HG03439 (cell line): ENCODE data around the gene AGAP1.

Source experiments
- ATAC-seq: cut with Tn5 transposase; IDR thresholded peaks from one replicate; pipeline ENCODE4 v1.9.1; 2021; ENCODE audit warnings: mild to moderate bottlenecking, moderate library complexity; ENCODE audit not compliant: unreplicated experiment

AGAP1 gene

DNA sequence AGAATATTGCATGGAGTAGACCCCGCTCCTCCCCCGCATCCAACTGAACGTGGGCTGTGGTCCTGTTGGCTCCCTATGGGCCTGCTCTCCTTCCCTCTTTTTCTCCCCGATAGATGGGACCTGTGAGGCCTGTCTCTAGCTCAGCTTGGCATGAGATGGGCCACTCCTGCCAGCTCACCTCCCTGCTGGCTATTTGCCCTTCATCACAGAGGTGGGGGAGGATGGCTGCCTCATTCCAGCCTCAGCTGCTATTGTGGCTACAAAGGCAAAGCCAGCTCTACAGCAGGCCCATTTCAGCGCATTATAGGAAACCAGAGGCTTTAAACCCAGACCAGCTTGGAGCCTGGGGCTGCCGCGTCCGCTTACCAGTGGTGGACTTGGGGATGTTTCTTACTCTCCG lies 360.4 kb downstream of the AGAP1 start:
- no peak for ATAC-seq

DNA sequence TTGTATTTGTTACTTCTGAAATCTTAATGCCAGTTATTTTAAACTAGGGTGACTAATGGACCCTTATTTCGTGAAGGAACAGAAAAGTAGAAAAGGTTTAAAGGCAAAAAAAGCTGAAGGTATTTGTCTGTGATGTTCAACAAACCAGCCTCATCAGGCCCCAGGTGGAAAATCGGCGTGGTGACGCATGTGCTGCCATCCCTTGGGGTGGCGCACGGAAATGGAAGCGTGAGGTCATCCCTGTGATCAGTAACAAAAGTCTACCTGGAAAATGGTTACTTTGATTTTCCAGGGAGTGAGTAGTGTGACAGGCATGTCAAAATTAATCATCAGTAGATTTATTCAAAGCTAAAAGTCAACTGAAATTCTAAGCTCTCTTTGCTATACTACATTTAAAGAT lies 361.2 kb downstream of the AGAP1 start:
- ATAC-seq: no peak

DNA sequence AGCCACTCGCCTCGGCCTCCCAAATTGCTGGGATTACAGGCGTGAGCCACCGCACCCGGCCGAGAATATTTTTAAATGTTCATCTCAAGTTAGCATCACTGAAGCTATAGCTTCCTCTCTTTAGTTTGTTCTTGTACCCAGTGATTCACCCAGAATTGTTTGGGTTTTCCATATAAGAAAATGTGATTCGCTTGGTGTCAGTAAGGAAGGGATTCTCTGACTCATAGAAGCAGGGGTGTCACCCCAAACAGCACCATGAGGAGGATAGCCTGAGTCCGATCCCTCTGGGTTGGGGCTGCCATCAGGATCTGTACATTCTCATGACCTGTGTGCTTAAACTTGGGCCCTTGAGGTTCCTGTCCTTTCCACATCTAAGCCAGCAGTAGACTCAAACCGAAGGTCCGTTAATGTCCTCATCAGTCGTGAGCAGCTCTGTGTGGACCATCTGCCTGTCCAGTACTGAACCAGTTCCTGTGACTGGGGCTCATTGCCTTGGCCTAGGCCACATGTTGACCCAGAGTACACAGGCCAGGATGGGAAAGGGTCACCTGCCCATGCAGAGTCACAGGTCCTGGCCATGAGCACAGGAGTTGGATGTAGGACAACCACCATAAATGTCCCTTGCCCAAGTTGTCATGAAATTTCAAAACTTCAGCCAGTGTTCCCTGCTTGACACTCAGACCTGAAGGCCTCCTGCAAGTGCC lies 362.5 kb downstream of the AGAP1 start:
- no peak for ATAC-seq

DNA sequence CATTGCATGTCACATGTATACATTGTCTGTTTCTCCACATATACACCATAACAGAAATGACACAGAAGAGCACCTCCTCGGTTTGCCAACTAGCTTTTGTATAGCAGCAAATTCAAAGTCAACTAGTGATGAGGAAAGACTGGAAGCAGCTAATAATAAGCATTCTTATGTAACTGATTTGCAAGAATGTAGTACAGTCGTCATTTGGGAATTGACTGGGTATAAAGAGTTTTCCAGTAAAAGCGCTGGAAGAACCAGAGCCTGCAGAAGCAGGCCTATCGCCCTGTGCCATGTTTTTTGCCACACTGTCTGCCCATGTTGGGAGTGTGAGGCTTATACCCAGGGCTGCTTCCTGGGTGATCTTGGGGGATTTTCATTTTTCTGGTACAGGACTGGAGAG lies 363.8 kb downstream of the AGAP1 start:
- no peak for ATAC-seq

DNA sequence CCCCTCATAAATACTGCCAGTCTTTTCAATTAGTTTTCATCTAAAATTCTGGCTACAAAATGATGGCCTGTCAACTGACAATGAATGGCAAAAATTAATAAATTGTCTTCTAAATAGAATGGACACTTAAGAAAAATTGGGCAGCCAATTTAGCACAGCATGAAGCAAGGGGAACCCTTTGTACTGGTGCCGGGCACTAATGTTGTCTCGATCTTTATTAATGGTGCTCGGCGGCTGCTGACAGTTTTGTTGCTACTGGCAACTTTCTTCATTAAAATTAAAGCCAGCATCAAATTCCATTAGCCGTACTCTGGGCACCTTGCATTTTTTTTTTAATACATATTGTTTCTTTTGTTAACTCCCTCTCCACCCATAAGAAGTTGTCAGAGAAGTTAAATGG lies 365.0 kb downstream of the AGAP1 start:
- no peak for ATAC-seq

DNA sequence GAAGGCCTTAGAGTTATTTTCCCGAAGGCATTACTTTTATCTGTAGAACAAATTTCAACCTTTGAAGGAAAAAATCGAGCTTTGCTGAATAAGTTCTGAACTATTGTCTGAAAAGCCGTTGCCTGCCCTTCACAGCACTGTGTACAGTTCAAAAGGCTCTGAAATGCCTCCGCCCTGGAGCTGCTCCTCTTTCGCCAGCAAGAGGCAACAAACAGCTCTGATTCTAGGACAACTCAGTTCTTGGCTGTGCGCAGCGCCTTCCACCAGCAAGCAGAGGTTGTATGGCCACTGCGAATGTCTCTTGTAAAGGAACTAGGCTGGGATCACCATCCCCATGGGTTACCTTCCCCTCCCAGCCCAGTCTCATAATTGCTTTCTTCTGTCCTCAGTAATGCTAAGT lies 365.8 kb downstream of the AGAP1 start:
- no peak for ATAC-seq

DNA sequence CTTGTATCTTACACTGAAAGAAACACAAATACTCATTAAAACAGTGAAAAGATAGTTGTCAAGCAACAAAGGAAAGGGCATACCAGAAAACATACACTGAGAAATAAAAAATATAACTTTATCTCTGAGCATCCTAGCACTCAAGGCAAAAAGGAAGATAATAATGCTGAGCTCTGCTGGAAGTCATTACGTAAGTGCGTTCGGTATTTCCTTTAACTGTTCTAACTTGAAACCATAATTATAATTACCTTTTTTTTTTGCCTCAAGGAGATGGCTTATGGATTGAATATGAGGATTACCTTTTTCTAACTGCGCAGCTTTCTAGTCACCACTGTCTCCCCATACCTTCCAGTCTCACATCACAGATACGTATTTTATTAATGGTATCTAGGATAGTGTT lies 366.3 kb downstream of the AGAP1 start:
- ATAC-seq: no peak

DNA sequence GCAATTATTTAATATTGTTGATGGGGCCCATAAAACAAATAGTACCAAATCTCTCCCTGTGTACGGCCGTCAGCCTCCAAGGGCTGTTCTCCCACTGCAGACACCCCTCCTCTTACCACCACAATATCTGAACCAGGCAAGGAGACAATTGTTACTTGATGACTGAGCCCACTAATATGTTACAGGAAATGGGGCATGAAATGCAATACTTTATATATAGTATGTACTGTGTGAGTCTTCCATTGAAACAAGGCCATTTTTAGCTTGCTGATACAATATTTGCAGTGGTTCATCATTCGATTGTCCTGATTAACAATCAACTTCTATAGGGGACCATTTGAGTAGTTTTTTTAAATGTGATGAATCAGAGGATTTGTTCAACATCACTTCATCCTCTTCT lies 367.0 kb downstream of the AGAP1 start:
- no peak for ATAC-seq

DNA sequence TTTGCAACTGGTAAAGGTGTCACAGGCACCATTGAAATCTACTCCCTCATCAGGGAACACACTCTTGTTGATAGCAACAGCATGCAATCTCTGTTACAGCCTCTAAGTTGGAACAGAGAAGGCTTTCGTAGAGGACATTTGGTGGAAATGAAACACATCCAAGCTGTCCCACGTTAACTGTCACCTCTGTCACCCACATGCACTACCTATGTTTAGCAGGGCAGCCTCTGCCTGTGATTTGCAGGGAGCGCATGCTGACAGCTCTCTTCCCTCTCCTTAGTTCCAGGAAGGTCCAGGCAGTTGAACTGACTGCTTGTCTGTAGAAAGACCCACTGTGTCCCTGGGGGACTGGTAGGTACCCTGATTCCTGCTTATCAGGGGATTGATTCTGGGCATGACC lies 367.5 kb downstream of the AGAP1 start:
- ATAC-seq: no peak

DNA sequence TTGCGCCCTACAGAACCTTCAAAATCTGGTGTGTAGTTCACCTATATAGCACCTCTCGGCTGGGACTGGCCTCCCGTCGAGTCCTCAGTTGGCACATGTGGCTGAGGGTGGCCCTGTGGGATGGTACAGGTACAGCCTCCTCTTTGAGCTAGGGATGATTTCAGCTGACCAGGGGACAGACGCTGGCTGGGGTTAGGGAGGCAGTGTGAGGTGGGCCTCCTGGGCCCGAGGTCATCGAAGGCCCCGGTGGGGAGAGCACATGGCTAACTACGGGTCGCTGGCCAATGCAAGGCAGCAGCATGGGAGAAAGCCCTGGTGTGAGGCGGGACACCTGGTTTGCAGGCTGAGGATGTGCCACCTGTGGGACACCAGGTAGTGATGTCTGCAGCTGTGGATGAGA lies 369.6 kb downstream of the AGAP1 start:
- no peak for ATAC-seq

DNA sequence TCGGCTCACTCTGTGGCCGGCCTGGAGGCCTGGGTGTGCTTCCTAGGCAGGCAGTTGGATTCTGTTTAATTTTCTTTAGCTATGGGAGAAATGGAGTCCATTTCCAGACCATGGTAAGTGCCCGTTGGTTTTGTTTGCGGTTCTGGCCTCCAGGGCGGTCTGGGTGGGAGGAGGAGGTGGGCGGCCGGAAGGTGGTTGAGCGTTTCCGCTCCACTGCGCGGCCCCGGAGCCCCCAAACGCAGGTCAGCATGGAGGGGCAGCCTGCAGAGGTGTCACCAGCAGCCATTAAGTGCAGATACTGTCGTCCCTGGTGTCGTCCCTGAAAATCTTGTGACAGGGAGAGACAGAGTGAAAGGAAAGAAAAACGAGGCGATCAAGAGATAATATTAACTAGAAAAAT lies 370.5 kb downstream of the AGAP1 start:
- no peak for ATAC-seq

DNA sequence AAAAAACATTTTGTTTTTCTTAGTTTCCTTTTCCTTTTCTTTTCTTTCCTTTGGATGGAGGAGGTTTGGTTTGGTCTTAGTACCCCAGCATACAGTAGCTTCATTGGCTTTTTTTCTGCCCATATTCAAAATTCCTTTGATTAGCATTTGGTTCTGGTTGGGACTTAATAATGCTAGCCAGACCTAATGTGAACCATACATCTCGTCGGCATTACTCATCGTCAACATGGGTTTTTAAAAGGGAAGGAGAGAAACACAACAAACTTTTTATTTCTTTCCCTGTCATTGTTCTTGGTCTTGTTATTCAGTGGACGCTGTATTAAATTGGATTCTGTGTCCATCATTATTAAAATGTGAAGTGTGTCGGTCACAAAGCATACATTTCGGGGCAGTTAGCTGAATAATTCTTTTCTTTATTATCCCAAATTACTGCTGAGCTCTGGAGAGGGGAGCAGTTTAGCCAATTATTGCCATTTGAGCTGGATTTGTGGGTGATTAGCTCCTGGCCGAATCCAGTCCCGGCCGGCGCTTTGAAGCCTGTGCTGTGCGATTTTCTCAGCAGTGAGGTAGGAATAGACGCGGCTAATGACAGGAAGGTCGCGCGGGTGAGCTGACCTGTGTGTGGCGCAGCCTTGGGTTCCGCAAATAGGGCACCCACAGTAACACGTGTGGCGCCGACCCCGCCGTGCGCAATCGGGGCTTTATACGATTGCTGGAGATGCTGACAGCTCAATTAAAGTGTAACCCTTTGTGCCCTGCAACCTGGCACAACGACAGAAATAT lies 371.1 kb downstream of the AGAP1 start:
- ATAC-seq: no peak

DNA sequence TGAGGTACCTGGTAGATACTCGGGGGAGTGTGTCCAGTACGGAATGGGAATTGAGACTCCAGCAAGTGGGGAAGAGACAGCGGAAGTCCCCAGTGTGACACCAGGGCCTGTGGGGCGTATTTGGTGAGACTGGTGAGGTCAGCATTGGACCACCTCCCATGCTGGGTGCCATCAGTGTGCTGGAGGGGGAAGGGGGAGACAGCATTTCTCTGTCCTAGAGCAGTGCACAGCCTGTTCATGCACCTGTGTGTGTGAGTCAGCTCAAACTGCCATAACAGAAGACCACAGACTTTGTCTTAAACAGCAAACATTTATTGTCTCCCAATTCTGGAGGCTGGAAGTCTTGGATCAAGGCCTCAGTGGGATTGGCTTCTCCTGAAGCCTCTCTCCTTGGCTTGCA lies 372.5 kb downstream of the AGAP1 start:
- ATAC-seq: no peak

DNA sequence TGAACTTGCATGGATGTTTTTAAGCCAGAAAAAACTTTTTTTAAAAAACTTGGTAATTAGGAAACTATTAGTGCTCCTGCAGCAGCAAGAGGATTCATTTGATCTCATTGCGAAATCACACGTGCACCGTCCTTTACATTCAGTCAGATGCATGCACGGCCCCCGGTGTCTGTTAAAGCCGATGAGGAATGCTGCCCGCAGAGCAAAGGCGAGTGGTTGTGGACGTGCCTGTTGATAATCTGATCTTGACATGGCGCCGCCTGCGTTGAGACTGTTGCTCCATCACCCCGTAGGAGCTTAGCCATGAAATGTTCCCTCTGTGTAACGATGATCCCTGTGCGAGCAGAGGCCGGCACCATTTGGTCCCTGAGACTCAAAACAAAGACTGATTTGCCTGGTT lies 374.4 kb downstream of the AGAP1 start:
- ATAC-seq: no peak

DNA sequence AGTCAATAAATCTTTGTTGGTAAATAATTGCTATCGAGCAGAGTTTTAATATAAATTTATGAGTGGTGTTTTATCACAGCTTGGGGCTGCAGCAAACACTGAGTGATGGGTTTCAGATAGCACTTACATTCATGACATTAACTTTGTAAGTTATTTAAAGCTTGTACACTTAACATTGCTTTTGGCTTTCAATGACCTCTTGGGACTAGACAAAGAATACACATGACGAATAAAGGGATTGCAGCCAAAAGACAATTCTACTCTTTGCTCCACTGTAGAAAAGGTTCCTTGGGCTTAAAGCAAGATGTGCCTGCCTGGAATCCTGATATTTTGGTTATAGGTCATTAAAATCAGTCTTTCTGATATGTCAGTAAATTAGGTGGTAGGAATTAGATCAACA lies 374.8 kb downstream of the AGAP1 start:
- ATAC-seq: no peak

DNA sequence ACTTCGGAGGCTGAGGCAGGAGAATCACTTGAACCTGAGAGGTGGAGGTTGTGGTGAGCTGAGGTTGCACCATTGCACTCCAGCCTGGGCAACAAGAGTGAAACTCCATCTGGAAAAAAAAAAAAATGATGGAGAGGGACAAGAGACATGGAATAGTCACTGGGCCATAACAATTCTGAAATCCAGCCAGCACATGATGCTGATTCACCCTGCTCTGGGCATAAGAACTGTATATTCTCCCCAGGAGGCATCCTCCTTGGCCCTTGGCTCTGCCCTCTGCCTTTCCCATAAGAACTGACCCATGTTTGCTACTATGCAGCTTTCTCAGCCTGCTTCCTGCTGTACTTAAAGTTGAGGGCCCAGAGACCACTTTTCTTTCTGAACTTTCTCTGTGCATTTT lies 376.7 kb downstream of the AGAP1 start:
- ATAC-seq: no peak

DNA sequence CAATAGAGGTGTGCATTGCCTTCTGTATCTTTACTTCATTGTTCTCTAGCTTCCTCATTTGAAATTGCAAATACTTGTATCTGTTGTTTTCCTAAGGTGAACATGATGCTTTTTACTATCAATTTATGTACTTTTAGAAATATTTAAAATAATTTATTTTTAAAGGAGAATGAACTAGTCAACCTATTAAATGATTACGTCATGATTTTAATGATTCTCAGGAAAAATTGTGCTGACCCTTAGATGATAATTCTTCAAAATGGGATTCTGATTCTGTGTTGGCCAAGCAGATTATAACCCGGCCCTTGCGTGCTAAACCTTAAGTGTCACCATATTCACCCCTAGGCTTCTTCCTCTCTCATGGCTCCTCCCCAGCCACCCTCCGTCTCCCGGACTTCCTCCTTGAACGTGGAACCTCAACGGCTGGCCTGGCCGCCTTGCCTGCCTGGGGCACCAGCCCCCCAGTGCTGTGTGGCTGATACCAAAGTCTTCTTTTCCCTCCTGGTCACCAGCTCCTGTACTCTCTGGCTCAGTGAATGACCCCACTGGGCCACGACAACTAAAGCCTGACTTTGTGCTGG lies 382.3 kb downstream of the AGAP1 start:
- no peak for ATAC-seq

DNA sequence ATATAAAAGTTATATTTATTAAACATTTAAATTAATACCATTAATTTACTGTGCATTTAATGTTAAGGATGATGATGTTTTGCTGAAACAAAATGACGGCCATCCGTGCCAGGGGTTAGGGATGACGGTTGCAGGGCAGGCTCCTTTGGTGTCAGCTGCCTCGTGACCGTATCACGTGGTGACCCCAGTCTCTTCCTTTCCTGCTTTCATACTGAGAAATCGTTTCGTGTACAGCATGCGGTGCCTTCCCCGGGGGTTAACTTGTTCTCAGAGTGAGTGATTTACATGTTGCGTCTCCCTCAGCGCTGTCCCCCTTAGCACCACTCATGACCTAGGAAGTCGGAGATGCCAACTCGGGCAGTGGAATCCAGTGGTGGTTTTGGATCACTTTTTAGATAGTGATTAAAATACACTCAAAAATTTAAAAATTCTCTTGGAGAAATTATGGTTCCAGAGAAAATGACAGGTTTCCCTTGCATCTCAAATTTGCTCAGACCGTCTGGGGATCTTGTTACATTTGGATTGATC lies 383.5 kb downstream of the AGAP1 start:
- no peak for ATAC-seq

DNA sequence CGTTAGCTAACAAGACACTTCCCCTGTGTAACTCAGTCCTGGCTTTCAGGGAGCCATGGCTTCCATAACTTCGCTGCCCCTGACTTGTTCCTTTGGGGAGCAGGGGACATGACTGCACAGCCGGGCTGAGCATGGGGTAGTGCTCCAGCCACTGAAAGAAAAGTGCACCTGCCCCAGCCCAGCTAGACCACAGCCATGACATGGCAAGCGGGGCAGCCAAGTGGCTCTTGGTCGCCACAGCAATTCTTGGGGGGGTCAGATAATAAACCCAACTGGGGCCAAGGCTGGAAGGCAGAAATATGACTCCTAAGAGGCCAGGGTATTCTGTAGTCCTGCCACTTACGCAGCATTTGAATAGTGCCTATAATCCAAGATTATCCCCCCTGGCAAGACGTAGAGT lies 385.3 kb downstream of the AGAP1 start:
- no peak for ATAC-seq

DNA sequence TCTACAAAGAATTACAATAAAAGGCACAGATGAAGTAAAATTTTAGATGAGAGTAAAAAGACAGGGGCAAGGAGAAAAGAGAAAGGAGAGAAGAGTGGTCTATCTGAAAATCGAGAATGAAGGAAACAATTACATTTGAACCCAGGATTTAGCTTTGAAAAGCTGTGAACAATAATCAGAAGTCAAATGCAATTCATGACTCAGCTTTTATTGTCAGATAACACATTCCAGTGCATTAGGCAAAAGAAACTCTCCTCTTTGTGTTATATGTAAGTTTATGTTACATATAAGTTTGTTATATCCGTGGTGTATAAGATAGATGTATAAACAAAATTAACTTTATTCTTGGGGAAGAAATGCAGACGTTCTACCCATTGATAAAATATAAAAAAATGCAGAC lies 389.8 kb downstream of the AGAP1 start:
- no peak for ATAC-seq

DNA sequence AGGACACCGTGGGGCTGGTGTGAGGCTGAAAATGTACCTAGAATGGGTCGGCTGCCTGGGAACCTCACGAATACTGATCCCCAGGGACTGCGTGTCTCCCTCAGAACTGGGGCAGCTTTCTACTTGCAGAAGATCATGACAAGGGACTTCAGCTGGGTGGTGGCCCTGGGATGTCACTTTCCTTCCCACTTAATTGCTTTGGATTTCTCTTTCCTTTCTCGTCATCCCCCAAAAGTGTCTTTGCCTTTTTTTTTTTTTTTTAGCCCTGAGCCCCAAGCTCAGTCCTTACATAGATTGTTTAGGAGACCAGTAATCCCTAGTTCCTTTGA lies 395.4 kb downstream of the AGAP1 start:
- ATAC-seq: no peak

DNA sequence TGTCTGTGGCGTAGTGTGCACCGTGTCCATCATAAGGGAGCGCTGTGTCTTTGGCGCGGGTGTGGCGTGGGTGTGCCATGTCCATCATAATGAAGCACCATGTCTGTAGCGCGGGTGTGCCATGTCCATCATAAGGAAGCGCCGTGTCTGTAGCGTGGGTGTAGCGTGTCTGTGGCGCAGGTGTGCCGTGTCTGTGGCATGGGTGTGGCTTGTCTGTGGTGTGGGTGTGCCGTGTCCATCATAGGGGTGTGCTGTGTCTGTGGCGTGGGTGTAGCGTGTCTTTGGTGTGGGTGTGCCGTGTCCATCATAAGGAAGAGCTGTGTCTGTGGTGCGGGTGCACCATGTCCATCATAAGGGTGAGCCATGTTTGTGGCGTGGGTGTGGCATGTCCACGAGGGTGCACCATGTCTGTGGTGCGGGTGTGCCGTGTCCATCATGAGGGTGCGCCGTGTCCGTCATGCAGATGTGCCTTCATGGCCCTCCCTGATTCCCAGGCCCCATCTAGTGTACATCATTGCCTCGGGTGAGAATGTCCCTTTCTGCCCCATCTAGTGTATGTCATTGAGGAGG lies 399.4 kb downstream of the AGAP1 start:
- ATAC-seq: no peak
